COLO829 (cell line): Measurements from ENCODE around the gene RAMACL.
A peak's percentile ranks its signal among the peaks of the same experiment; 100 is the strongest.

Experiments
- DNase-seq: peaks from one replicate; pipeline ENCODE4 v3.0.0; 2012; ENCODE audit warnings: low spot score

RAMACL gene

GRCh38 chr6:166618251-166618650 lies 31.8 kb upstream of the RAMACL start:
- DNase-seq: no peak

- no peak for DNase-seq
These were observed 30.9 kb upstream of the RAMACL start for GRCh38 chr6:166617359-166617758.

- no peak for DNase-seq
These were observed 30.1 kb upstream of the RAMACL start for GRCh38 chr6:166616261-166617238.

GRCh38 chr6:166615059-166615770 lies 28.7 kb upstream of the RAMACL start:
- DNase-seq: no peak

- DNase-seq: no peak
These were observed 28.1 kb upstream of the RAMACL start for GRCh38 chr6:166614589-166614988.

GRCh38 chr6:166614171-166614583 lies 27.7 kb upstream of the RAMACL start:
- DNase-seq: no peak

- no peak for DNase-seq
These were observed 26.5 kb upstream of the RAMACL start for GRCh38 chr6:166613027-166613426.

GRCh38 chr6:166612471-166612881 lies 26.0 kb upstream of the RAMACL start:
- DNase-seq: no peak

GRCh38 chr6:166611631-166612030 lies 25.2 kb upstream of the RAMACL start:
- DNase-seq: no peak

GRCh38 chr6:166610069-166610468 lies 23.6 kb upstream of the RAMACL start:
- no peak for DNase-seq

GRCh38 chr6:166608774-166609173 lies 22.3 kb upstream of the RAMACL start:
- no peak for DNase-seq

- no peak for DNase-seq
These were observed 19.3 kb upstream of the RAMACL start for GRCh38 chr6:166605752-166606151.

GRCh38 chr6:166604911-166605310 lies 18.4 kb upstream of the RAMACL start:
- DNase-seq: no peak

GRCh38 chr6:166604328-166604727 lies 17.9 kb upstream of the RAMACL start:
- no peak for DNase-seq

- no peak for DNase-seq
These were observed 16.7 kb upstream of the RAMACL start for GRCh38 chr6:166603043-166603690.

- no peak for DNase-seq
These were observed 15.5 kb upstream of the RAMACL start for GRCh38 chr6:166601956-166602355.

GRCh38 chr6:166600931-166601330 lies 14.5 kb upstream of the RAMACL start:
- no peak for DNase-seq

GRCh38 chr6:166599205-166599604 lies 12.7 kb upstream of the RAMACL start:
- no peak for DNase-seq

- peak; percentile 70 for DNase-seq
These were observed 12.1 kb upstream of the RAMACL start for GRCh38 chr6:166598441-166599138.

GRCh38 chr6:166597711-166598440 lies 11.4 kb upstream of the RAMACL start:
- DNase-seq: no peak

GRCh38 chr6:166596776-166597507 lies 10.5 kb upstream of the RAMACL start:
- DNase-seq: no peak
